ENCODE results near the gene EYA2.
A peak's percentile ranks its signal among the peaks of the same experiment; 100 is the strongest.

EYA2 gene

GRCh38 chr20:47211036-47211435 lies 316.4 kb downstream of the EYA2 start:
- no peak for DNase-seq

- DNase-seq, result no peak
These were observed 318.1 kb downstream of the EYA2 start for GRCh38 chr20:47212606-47213207.

GRCh38 chr20:47213966-47214365 lies 319.3 kb downstream of the EYA2 start:
- DNase-seq, result no peak

GRCh38 chr20:47215653-47216397 lies 321.2 kb downstream of the EYA2 start:
- DNase-seq, result no peak

GRCh38 chr20:47216819-47217410 lies 322.3 kb downstream of the EYA2 start:
- no peak for DNase-seq

GRCh38 chr20:47217482-47218446 lies 323.1 kb downstream of the EYA2 start:
- no peak for DNase-seq

- peak; percentile 3 to 4 for DNase-seq
These were observed 325.5 kb downstream of the EYA2 start for GRCh38 chr20:47220161-47220582.

- no peak for DNase-seq
These were observed 326.5 kb downstream of the EYA2 start for GRCh38 chr20:47221036-47221625.

GRCh38 chr20:47222468-47223119 lies 328.0 kb downstream of the EYA2 start:
- DNase-seq, result no peak

GRCh38 chr20:47223896-47224295 lies 329.3 kb downstream of the EYA2 start:
- DNase-seq, result no peak

- no peak for DNase-seq
These were observed 329.7 kb downstream of the EYA2 start for GRCh38 chr20:47224300-47224791.

- DNase-seq, result no peak
These were observed 330.2 kb downstream of the EYA2 start for GRCh38 chr20:47224857-47225256.

- DNase-seq, result no peak
These were observed 330.8 kb downstream of the EYA2 start for GRCh38 chr20:47225458-47225857.

GRCh38 chr20:47227119-47227518 lies 332.5 kb downstream of the EYA2 start:
- DNase-seq, result no peak

- no peak for DNase-seq
These were observed 332.9 kb downstream of the EYA2 start for GRCh38 chr20:47227576-47227975.

GRCh38 chr20:47228654-47229053 lies 334.0 kb downstream of the EYA2 start:
- DNase-seq, result no peak

GRCh38 chr20:47230811-47231256 lies 336.2 kb downstream of the EYA2 start:
- no peak for DNase-seq

- no peak for DNase-seq
These were observed 336.9 kb downstream of the EYA2 start for GRCh38 chr20:47231382-47232039.

- DNase-seq, result no peak
These were observed 337.9 kb downstream of the EYA2 start for GRCh38 chr20:47232518-47232917.

GRCh38 chr20:47233333-47234188 lies 338.9 kb downstream of the EYA2 start:
- DNase-seq, result no peak
